ENCODE data around the gene GYS2. TPM values are rescaled to one million over a fixed set of nuclear protein-coding genes. Genes with fewer than 3 reads are reported as not detected.

Gene GYS2
- total and polyA plus RNA-seq, 2 of the 4 experiments (the other 2 are of a cell fraction) = not detected

- Histone ChIP-seq H2AK9ac (replicated peaks; ENCODE audit: low read depth, low read length, poor library complexity) (no peak within 1 kb of the TSS), H4K8ac (ENCODE audit: low read depth in 2 of 2, low read length in 2 of 2) (no peak within 1 kb of the TSS), H2BK15ac (ENCODE audit: low read depth, low read length) (no peak within 1 kb of the TSS), H3K27me3 (ENCODE audit: control insufficient read depth, insufficient read depth, low read length) (peaks cover 15% of the 10 kb centered on the region), H3K4me3 (ENCODE audit: insufficient read depth, low read depth, low read length) (no peak within 1 kb of the TSS), H4K5ac (ENCODE audit: low read depth, low read length) (no peak within 1 kb of the TSS), H3K23ac (ENCODE audit: low read depth, low read length) (no peak within 1 kb of the TSS), H3K4ac (ENCODE audit: low read depth, low read length) (no peak within 1 kb of the TSS), H3K9me1 (ENCODE audit: insufficient read depth, low read length) (no peaks in the 10 kb centered on the region), H3K9me3 (ENCODE audit: control insufficient read depth, insufficient read depth, low read length) (no peaks in the 10 kb centered on the region), H3K4me2 (ENCODE audit: low read depth, low read length) (peak within 1 kb of the TSS; percentile 84), H2AK5ac (ENCODE audit: low read depth, low read length) (no peak within 1 kb of the TSS), H4K91ac (ENCODE audit: insufficient read depth, low read depth, low read length) (no peak within 1 kb of the TSS), H3K36me3 (ENCODE audit: control insufficient read depth, insufficient read depth, low read length) (no peaks in the 10 kb centered on the region), H4K20me1 (ENCODE audit: insufficient read depth, low read length) (no peaks in the 10 kb centered on the region), H2BK5ac (ENCODE audit: low read depth, low read length, poor library complexity, severe bottlenecking) (no peak within 1 kb of the TSS), H3K14ac (replicated peaks; ENCODE audit: low read depth, low read length) (no peak within 1 kb of the TSS), H3K18ac (ENCODE audit: low read depth, low read length) (no peak within 1 kb of the TSS), H2AFZ (replicated peaks; ENCODE audit: low read length, poor library complexity) (no peak within 1 kb of the TSS), H3K27ac (ENCODE audit: insufficient read depth, low read length) (no peak within 1 kb of the TSS), H2BK120ac (ENCODE audit: low read depth, low read length) (no peak within 1 kb of the TSS), H2BK20ac (ENCODE audit: low read depth, low read length) (no peak within 1 kb of the TSS), H3K79me1 (ENCODE audit: low read depth in 1 of 2, low read length in 2 of 2) (no peaks in the 10 kb centered on the region), H3K4me1 (ENCODE audit: control insufficient read depth, insufficient read depth, low read length) (no peaks in the 10 kb centered on the region), H3K9ac (ENCODE audit: low read depth, low read length) (no peak within 1 kb of the TSS), H3K56ac (ENCODE audit: extremely low read depth, insufficient read depth, low read length) (no peak within 1 kb of the TSS)
- intact Hi-C loops (cut with micrococcal nuclease) = no loop called here
- DNase-seq = peak; percentile 26
- ChIA-PET CTCF (no interaction called here), POLR2A (ENCODE audit: unreplicated experiment) (no interaction called here)
- no TSS peak for BruUV-seq (replicated peaks)
- dilution Hi-C loops (cut with HindIII; ENCODE audit: low sequenced_read_pairs, unreplicated experiment) = no loop called here
- in situ Hi-C loops (cut with MboI; ENCODE audit: low sequenced_read_pairs) = no loop called here
- no peak for ATAC-seq (ENCODE audit: low read depth)
- no CpG with 5 or more reads among the region's 1 CpG for WGBS, 2 experiments (ENCODE audit: extremely low coverage in 2 of 2, insufficient read length in 1 of 2)
- TF ChIP-seq CEBPB (IDR thresholded peaks at IDR 0.05; ENCODE audit: low read depth, low read length) (peak; percentile 63; the same call in 1 of the 2 replicates), RAD21 (IDR thresholded peaks at IDR 0.05; ENCODE audit: low read length) (no peak)
Measured at GRCh38 chr12:21526053-21526452, 78.6 kb downstream of the GYS2 start, which contains the start of gene SPX. TSS of gene SPX (plus strand) at chr12:21526296. CDS start at chr12:21526473, 177 bp downstream.

Data from IMR-90 (cell line).